CD8-positive, alpha-beta memory T cell (primary cell): Measurements from ENCODE around the gene MORN1. TPM values are rescaled to one million over a fixed set of nuclear protein-coding genes. Genes with fewer than 3 reads are reported as not detected.
"Not testable (repeated sequence)": the region's sequence is repeated elsewhere in the genome, so short reads cannot be mapped to it uniquely, and the experiment has no call there.

Experiments
- CTCF ChIA-PET: fragments of 350-600 bp; sonication (Branson Sonifier 250); formaldehyde crosslinking; loops from one replicate; lab custom pipeline; 2021; ENCODE audit warnings: antibody characterized with exemption; lab: Charles Lee
- POLR2A ChIA-PET: fragments of 350-600 bp; sonication (Branson Sonifier 250); formaldehyde crosslinking; loops from one replicate; lab custom pipeline; 2021; ENCODE audit warnings: antibody characterized with exemption; lab: Charles Lee
- DNase-seq, 5 donors: peaks; one replicate each; pipeline versions ENCODE4 v3.0.0 to v3.0.0-alpha.2; 2020 to 2022; ENCODE audit warnings: mixed read lengths in 1 of 5
- H3K27ac ChIP-seq: one replicate; pipeline ENCODE4 v1.7.0; 2013; ENCODE audit warnings: low read depth, mild to moderate bottlenecking, low read length, moderate library complexity
- H3K27me3 ChIP-seq: 2 replicates; pipeline ENCODE4 v1.7.0; 2013; ENCODE audit warnings: low read length, mild to moderate bottlenecking; ENCODE audit not compliant: insufficient read depth, poor library complexity, severe bottlenecking
- H3K36me3 ChIP-seq: 2 replicates; pipeline ENCODE4 v1.7.0; 2013; ENCODE audit warnings: mild to moderate bottlenecking, low read length, moderate library complexity; ENCODE audit not compliant: insufficient read depth
- H3K4me1 ChIP-seq: 2 replicates; pipeline ENCODE4 v1.7.0; 2013; ENCODE audit warnings: mild to moderate bottlenecking, low read length, moderate library complexity; ENCODE audit not compliant: insufficient read depth
- H3K4me3 ChIP-seq: 2 replicates; pipeline ENCODE4 v1.7.0; 2013; ENCODE audit warnings: mild to moderate bottlenecking, low read length
- H3K9me3 ChIP-seq: 2 replicates; pipeline ENCODE4 v1.7.0; 2013; ENCODE audit warnings: mild to moderate bottlenecking, low read length
- H3K27ac Mint-ChIP-seq, 8 donors: one replicate each; pipeline ENCODE4 v1.8.0; 2020 to 2021; ENCODE audit warnings: mixed read lengths in 8 of 8, mild to moderate bottlenecking in 6 of 8, inconsistent platforms in 3 of 8, moderate library complexity in 3 of 8
- H3K27me3 Mint-ChIP-seq, 2 donors: one replicate each; pipeline ENCODE4 v1.8.0; 2020 to 2021; ENCODE audit warnings: mixed read lengths in 2 of 2, mild to moderate bottlenecking in 1 of 2, moderate library complexity in 1 of 2
- H3K36me3 Mint-ChIP-seq, 3 donors: one replicate each; pipeline ENCODE4 v1.8.0; 2020 to 2021; ENCODE audit warnings: mixed read lengths in 3 of 3, inconsistent platforms in 1 of 3, mild to moderate bottlenecking in 1 of 3
- H3K4me1 Mint-ChIP-seq, 3 donors: one replicate each; pipeline ENCODE4 v1.8.0; 2020 to 2021; ENCODE audit warnings: mixed read lengths in 3 of 3, inconsistent platforms in 1 of 3, mild to moderate bottlenecking in 1 of 3
- H3K4me3 Mint-ChIP-seq, 7 donors: one replicate each; pipeline ENCODE4 v1.8.0; 2020 to 2021; ENCODE audit warnings: mixed read lengths in 7 of 7, mild to moderate bottlenecking in 6 of 7, moderate library complexity in 4 of 7, inconsistent platforms in 2 of 7
- H3K9me3 Mint-ChIP-seq, 5 donors: one replicate each; pipeline ENCODE4 v1.8.0; 2020 to 2022; ENCODE audit warnings: mixed read lengths in 5 of 5, mild to moderate bottlenecking in 3 of 5, moderate library complexity in 2 of 5, inconsistent platforms in 1 of 5
- polyA plus RNA-seq: library from polyadenylated mRNA; unstranded; fragments of 300-500 nt; fragmentation: Illumina TruSeq; gene quantifications from one replicate; pipeline ENCODE4 v1.2.3, GENCODE V29; 2021
- total RNA-seq, 2 experiments: library from RNA; stranded (reverse); gene quantifications; one replicate each; pipeline ENCODE4 v1.2.3, GENCODE V29; 2021

Gene MORN1
- total RNA-seq, result 10 to 100 TPM in 1 of 2 experiments, 1 to 10 TPM in 1; 9.4 to 10.4 TPM
- polyA plus RNA-seq, result 3.3 TPM

DNA sequence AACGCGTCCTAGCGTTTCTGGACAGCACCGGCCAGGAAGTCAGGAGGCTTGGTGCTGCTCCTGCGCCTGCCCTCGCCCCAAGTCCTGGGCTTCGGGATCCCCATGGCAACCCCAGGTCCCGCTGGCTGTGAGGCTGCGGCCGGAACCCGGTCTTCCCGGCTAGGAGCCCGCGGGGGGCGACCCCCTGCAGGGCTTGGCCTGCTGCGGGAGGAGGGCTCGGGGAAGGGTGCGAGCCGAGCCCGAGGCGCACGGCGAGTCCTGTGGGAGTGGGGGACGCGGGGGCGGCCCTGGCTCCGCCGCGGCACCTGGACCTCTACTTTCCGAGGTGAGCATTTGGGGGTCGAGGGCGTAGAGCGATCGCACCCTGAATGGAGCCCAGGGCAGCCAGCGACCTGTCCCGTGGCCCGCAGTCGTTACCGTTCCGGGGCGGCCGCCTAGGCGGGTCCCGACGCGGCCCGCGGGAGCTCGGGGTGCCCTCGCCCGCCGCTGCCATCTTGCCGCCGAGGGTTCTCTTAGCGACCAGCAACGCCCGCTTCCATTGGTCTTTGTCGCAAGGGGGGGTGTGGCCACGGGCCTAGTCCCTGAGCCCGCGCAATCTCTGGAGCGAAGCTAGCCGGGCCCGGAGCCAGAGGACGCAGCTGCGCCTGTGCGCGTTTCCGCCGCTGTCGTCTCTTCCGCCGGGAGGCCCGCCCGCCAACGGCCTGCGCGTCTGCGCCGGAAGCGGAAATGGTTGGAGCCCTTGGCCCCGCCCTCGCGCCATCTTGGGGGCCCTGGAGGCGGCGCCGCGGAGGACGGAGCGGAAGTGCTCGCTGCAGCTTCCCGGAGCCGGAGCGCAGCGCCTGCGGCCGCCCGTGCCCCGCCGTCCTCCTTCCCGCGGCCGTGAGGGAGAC lies at the start of gene MORN1, which contains the start of gene RER1:
Gene MORN1, minus strand, starts transcription at position 514 of the 890 bp plus-strand sequence. Its CDS starts 21 bp downstream, at position 493.
Gene RER1, plus strand, starts transcription at position 801 of the 890 bp plus-strand sequence. CDS start 3,950 bp downstream, outside the sequence.
- peaks cover 0 to 34% (median 2%) of the 10 kb centered on the region in 3 donors for H3K36me3 Mint-ChIP-seq
- H3K4me1 Mint-ChIP-seq, result peaks cover 27 to 49% (median 34%) of the 10 kb centered on the region in 3 donors
- Histone ChIP-seq H3K9me3 (no peaks in the 10 kb centered on the region), H3K4me3 (peak within 1 kb of the TSS; percentile 73), H3K27ac (peak within 1 kb of the TSS; percentile 82), H3K4me1 (peaks cover 34% of the 10 kb centered on the region), H3K36me3 (peaks cover 13% of the 10 kb centered on the region), H3K27me3 (no peaks in the 10 kb centered on the region)
- H3K4me3 Mint-ChIP-seq, result peak within 1 kb of the TSS; percentile 87 to 98 (median 90)
- H3K27ac Mint-ChIP-seq, result peak within 1 kb of the TSS; percentile 84 to 98 (median 92)
- ChIA-PET POLR2A (interaction anchor here (0.6 to 1.9 kb wide), 13 partner anchors 22 to 202 kb away, joined by 3 to 15 read pairs (median 7); partner anchors contain the start of genes FAAP20, PANK4 and TNFRSF14), CTCF (interaction anchor here (0.8 to 2.8 kb wide), 10 partner anchors 9 to 196 kb away, joined by 3 to 17 read pairs (median 6); partner anchors contain the start of gene FAAP20)
- peak; percentile 98 to 99 (median 99) for DNase-seq
- H3K9me3 Mint-ChIP-seq, result no peaks in the 10 kb centered on the region
- H3K27me3 Mint-ChIP-seq, result no peaks in the 10 kb centered on the region

DNA sequence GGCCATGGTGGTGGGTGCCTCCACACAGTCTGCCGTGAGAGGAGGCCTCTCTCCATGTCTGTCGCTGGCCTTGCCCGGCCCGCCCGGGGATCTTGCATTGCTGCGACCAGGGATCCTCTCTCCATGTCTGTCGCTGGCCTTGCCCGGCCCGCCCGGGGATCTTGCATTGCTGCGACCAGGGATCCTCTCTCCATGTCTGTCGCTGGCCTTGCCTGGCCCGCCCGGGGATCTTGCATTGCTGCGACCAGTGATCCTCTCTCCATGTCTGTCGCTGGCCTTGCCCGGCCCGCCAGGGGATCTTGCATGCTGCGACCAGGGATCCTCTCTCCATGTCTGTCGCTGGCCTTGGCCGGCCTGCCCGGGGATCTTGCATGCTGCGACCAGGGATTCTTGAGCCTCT lies 49.0 kb upstream of the MORN1 start:
- H3K27ac Mint-ChIP-seq, H3K27ac ChIP-seq, H3K4me3 Mint-ChIP-seq, H3K4me3 ChIP-seq, H3K4me1 Mint-ChIP-seq, H3K9me3 Mint-ChIP-seq, H3K9me3 ChIP-seq, CTCF ChIA-PET, H3K36me3 Mint-ChIP-seq, H3K4me1 ChIP-seq, DNase-seq, H3K36me3 ChIP-seq, POLR2A ChIA-PET: not testable (repeated sequence)
- peaks cover 8 to 13% of the 10 kb centered on the region in 2 donors for H3K27me3 Mint-ChIP-seq
- H3K27me3 ChIP-seq, result peaks cover 18% of the 10 kb centered on the region

GRCh38 chr1:2439369-2439768 lies 48.0 kb upstream of the MORN1 start:
- POLR2A ChIA-PET, result no interaction called here
- Mint-ChIP-seq H3K4me1 (peaks cover 0 to 5% (median 0%) of the 10 kb centered on the region in 3 donors), H3K9me3 (no peaks in the 10 kb centered on the region), H3K27me3 (peaks cover 5 to 8% of the 10 kb centered on the region in 2 donors), H3K27ac (no peak overlapping the region), H3K36me3 (no peaks in the 10 kb centered on the region), H3K4me3 (no peak overlapping the region)
- Histone ChIP-seq H3K27me3 (peaks cover 12% of the 10 kb centered on the region), H3K4me3 (no peak overlapping the region), H3K36me3 (no peaks in the 10 kb centered on the region), H3K27ac (no peak overlapping the region), H3K4me1 (no peaks in the 10 kb centered on the region), H3K9me3 (no peaks in the 10 kb centered on the region)
- DNase-seq, result no peak
- CTCF ChIA-PET, result no interaction called here

- Histone ChIP-seq H3K4me1 (no peaks in the 10 kb centered on the region), H3K9me3 (no peaks in the 10 kb centered on the region), H3K27ac (no peak overlapping the region), H3K27me3 (peaks cover 8% of the 10 kb centered on the region), H3K36me3 (no peaks in the 10 kb centered on the region), H3K4me3 (no peak overlapping the region)
- Mint-ChIP-seq H3K36me3 (no peaks in the 10 kb centered on the region), H3K27me3 (peaks cover 5 to 8% of the 10 kb centered on the region in 2 donors), H3K27ac (no peak overlapping the region), H3K9me3 (no peaks in the 10 kb centered on the region), H3K4me3 (no peak overlapping the region), H3K4me1 (peaks cover 0 to 5% (median 0%) of the 10 kb centered on the region in 3 donors)
- DNase-seq, result no peak
- CTCF ChIA-PET, result no interaction called here
- POLR2A ChIA-PET, result no interaction called here
These were observed 47.3 kb upstream of the MORN1 start for GRCh38 chr1:2438641-2439040.

DNA sequence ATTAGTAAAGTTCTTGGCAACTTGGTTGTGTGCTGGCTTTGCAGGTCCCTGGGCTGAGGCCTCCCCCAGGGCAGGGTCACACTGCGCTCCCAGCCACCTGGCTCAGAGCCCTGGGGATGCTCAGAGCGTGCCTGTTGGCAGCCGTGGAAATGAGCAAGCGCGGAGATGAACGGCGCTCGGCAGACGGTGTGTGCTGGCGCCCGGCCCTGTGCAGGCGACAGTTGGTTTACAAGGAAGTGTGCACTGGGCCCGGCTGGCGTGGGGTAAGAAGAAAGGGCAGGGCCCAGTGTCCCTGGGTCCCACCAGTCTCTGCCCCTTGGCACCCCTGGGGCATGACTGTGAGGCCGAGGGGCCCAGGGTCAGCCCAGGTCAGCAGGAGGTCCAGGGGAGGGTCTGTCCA lies 46.7 kb upstream of the MORN1 start:
- H3K9me3 Mint-ChIP-seq, result no peaks in the 10 kb centered on the region
- H3K36me3 Mint-ChIP-seq, result no peaks in the 10 kb centered on the region
- peaks cover 5% of the 10 kb centered on the region for H3K27me3 ChIP-seq
- H3K4me1 ChIP-seq, result no peaks in the 10 kb centered on the region
- H3K9me3 ChIP-seq, result no peaks in the 10 kb centered on the region
- peaks cover 0 to 5% (median 0%) of the 10 kb centered on the region in 3 donors for H3K4me1 Mint-ChIP-seq
- H3K4me3 Mint-ChIP-seq, result no peak overlapping the region
- peak overlapping the region in 1 of 8 donors; percentile 14 for H3K27ac Mint-ChIP-seq
- H3K27ac ChIP-seq, result no peak overlapping the region
- no peaks in the 10 kb centered on the region for H3K36me3 ChIP-seq
- peaks cover 5 to 8% of the 10 kb centered on the region in 2 donors for H3K27me3 Mint-ChIP-seq
- DNase-seq, result no peak
- ChIA-PET POLR2A (no interaction called here), CTCF (no interaction called here)
- no peak overlapping the region for H3K4me3 ChIP-seq

DNA sequence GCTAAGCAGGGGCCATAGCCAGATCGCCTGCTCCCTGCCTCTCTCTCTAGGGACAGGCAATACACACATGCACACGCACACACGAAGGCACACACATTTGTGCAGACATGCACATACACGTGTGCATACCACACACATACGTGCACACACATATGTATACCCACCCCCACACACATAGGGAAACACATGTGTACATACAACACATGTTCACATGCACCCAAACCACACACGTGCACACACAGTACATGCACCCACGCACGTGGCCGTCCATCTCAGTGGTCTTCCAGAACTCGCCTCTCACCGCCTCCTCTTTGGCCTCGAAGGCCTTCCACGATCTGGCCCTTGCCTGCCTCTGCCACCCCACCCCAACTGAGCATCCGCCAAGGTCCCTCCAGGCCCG lies 46.3 kb upstream of the MORN1 start:
- POLR2A ChIA-PET, result no interaction called here
- peak overlapping the region in 1 of 8 donors; percentile 72 for H3K27ac Mint-ChIP-seq
- no peak for DNase-seq
- H3K4me1 Mint-ChIP-seq, result peaks cover 0 to 3% (median 0%) of the 10 kb centered on the region in 3 donors
- H3K4me1 ChIP-seq, result no peaks in the 10 kb centered on the region
- H3K36me3 Mint-ChIP-seq, result no peaks in the 10 kb centered on the region
- H3K4me3 ChIP-seq, result no peak overlapping the region
- peaks cover under 1% of the 10 kb centered on the region for H3K27me3 ChIP-seq
- no peaks in the 10 kb centered on the region for H3K9me3 ChIP-seq
- H3K9me3 Mint-ChIP-seq, result no peaks in the 10 kb centered on the region
- CTCF ChIA-PET, result no interaction called here
- H3K27ac ChIP-seq, result no peak overlapping the region
- H3K27me3 Mint-ChIP-seq, result peaks cover 3 to 5% of the 10 kb centered on the region in 2 donors
- no peak overlapping the region for H3K4me3 Mint-ChIP-seq
- no peaks in the 10 kb centered on the region for H3K36me3 ChIP-seq

- H3K36me3 Mint-ChIP-seq, result no peaks in the 10 kb centered on the region
- H3K27me3 Mint-ChIP-seq, result peaks cover 0 to 2% of the 10 kb centered on the region in 2 donors
- no peak overlapping the region for H3K4me3 ChIP-seq
- no peak overlapping the region for H3K27ac ChIP-seq
- CTCF ChIA-PET, result no interaction called here
- H3K27me3 ChIP-seq, result no peaks in the 10 kb centered on the region
- DNase-seq, result no peak
- H3K4me1 ChIP-seq, result no peaks in the 10 kb centered on the region
- H3K4me1 Mint-ChIP-seq, result peaks cover 0 to 3% (median 0%) of the 10 kb centered on the region in 3 donors
- H3K9me3 ChIP-seq, result no peaks in the 10 kb centered on the region
- no peak overlapping the region for H3K27ac Mint-ChIP-seq
- H3K9me3 Mint-ChIP-seq, result no peaks in the 10 kb centered on the region
- no peaks in the 10 kb centered on the region for H3K36me3 ChIP-seq
- no peak overlapping the region for H3K4me3 Mint-ChIP-seq
- POLR2A ChIA-PET, result no interaction called here
These were observed 45.5 kb upstream of the MORN1 start for GRCh38 chr1:2436876-2437275.
